ENCODE results near the gene MYOZ3. TPM values are rescaled to one million over a fixed set of nuclear protein-coding genes. Genes with fewer than 3 reads are reported as not detected.

The MYOZ3 gene
- total RNA-seq, 1 donor from 2014 or later, result 6.1 TPM

DNA sequence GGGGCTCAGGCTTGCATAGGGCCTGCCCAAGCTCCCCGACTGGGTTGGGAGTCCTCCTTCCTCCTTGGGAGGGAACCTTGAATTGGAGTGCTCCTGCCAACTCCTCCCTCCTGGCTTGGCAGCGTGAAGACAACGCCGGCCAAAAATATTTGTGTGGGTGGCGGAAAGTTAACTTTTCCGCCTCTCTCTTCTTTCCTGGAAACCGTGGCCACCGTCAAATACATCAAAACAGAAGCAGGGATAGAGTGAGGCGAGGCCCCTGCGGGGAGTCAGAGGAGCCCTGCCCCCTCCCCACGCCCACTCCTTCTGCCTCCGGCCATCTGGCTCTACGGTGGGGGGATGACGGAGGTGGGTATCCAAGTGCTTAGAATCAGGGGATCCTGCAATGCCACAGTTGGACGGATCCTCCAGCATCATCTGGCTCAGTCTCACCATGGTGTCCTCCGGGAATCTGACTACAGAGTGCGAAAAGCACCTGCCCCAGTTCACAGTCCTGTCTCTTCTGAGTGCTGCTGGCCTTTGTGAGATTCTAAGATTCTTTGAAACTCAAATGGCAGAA lies 45.8 kb upstream of the MYOZ3 start:
- Mint-ChIP-seq H3K27ac (no peak overlapping the region), H3K27me3 (peaks cover 5% of the 10 kb centered on the region), H3K9me3 (no peaks in the 10 kb centered on the region), H3K4me3 (no peak overlapping the region), H3K36me3 (peaks cover under 1% of the 10 kb centered on the region), H3K4me1 (ENCODE audit: unreplicated experiment) (peaks cover 57% of the 10 kb centered on the region)
- no peak for DNase-seq (ENCODE audit: extremely low spot score, unreplicated experiment)
- TF ChIP-seq, protein P1, sequence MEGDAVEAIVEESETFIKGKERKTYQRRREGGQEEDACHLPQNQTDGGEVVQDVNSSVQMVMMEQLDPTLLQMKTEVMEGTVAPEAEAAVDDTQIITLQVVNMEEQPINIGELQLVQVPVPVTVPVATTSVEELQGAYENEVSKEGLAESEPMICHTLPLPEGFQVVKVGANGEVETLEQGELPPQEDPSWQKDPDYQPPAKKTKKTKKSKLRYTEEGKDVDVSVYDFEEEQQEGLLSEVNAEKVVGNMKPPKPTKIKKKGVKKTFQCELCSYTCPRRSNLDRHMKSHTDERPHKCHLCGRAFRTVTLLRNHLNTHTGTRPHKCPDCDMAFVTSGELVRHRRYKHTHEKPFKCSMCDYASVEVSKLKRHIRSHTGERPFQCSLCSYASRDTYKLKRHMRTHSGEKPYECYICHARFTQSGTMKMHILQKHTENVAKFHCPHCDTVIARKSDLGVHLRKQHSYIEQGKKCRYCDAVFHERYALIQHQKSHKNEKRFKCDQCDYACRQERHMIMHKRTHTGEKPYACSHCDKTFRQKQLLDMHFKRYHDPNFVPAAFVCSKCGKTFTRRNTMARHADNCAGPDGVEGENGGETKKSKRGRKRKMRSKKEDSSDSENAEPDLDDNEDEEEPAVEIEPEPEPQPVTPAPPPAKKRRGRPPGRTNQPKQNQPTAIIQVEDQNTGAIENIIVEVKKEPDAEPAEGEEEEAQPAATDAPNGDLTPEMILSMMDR (conservative IDR thresholded peaks at IDR 0.05), result no peak

DNA sequence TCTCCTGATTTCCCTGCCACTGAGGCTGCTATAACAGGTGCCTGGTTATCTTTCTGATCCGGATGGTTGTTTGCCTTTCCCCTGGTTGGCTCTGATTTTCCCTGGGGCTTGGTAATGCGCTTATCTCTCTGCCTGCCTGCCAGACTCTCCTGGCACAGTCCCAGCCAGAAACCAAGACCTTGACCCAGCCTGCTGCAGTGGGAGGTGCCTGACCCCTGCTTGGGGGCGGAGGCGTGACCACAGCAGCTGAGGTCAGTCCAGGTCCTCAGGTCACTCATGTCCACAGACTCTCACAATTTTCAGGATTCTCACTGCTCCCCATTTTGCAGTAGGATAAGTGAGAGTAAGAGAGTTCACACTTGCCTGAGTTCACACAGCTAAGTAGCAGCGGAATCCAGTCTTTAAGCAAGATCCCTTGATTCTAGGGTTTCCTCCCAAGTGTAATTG lies 45.0 kb upstream of the MYOZ3 start:
- Mint-ChIP-seq H3K4me1 (ENCODE audit: unreplicated experiment) (peaks cover 54% of the 10 kb centered on the region), H3K36me3 (peaks cover 4% of the 10 kb centered on the region), H3K27ac (peak overlapping the region; percentile 11), H3K27me3 (peaks cover 5% of the 10 kb centered on the region), H3K4me3 (peak overlapping the region; percentile 26), H3K9me3 (no peaks in the 10 kb centered on the region)
- no peak for DNase-seq (ENCODE audit: extremely low spot score, unreplicated experiment)
- TF ChIP-seq, protein P1 (conservative IDR thresholded peaks at IDR 0.05), result no peak

DNA sequence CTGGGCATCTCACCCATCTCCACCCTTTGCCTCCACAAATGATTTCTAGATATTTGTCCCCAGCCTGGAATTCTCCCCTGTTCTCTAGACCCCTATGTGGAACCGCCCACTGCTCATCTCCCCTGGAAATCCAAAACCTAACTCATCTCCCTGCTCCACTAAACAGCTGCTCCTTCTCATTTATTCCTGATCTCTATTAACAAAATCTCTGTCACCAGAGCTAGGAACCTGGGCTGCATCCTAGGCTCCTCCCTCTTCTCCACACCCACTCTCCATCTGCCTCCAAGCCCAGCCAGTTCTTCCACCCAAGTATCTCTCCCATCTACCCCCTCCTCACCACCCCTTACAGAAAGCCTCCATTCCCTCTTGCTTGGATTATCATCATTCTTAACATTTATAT lies 44.5 kb upstream of the MYOZ3 start:
- DNase-seq (ENCODE audit: extremely low spot score, unreplicated experiment), result no peak
- H3K27ac Mint-ChIP-seq, result peak overlapping the region; percentile 11
- H3K9me3 Mint-ChIP-seq, result no peaks in the 10 kb centered on the region
- peaks cover 52% of the 10 kb centered on the region for H3K4me1 Mint-ChIP-seq (ENCODE audit: unreplicated experiment)
- H3K4me3 Mint-ChIP-seq, result peak overlapping the region; percentile 26
- TF ChIP-seq, protein P1 (conservative IDR thresholded peaks at IDR 0.05), result no peak
- H3K27me3 Mint-ChIP-seq, result peaks cover 5% of the 10 kb centered on the region
- peaks cover 4% of the 10 kb centered on the region for H3K36me3 Mint-ChIP-seq

DNA sequence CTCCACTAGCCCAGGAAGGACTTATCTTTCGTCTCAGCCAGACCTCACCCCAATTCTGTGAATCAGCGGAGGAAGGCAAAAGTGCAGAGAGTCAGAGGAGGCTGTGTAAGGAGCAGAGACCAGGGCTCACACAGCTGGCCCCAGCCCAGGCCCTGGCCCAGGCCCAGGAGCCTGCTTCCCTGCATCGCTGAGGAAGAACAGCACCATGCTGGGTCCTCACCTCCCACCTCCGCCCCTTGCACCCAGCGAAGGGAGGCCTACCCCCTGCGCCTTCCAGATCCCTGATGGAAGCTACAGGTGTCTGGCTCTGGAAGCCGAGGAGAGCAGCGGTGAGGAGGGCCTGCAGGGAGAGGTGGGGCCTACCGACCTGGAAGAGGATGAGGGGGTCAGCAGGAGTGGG lies 42.9 kb upstream of the MYOZ3 start:
- H3K4me1 Mint-ChIP-seq (ENCODE audit: unreplicated experiment), result peaks cover 57% of the 10 kb centered on the region
- peaks cover 4% of the 10 kb centered on the region for H3K36me3 Mint-ChIP-seq
- no peak for DNase-seq (ENCODE audit: extremely low spot score, unreplicated experiment)
- no peaks in the 10 kb centered on the region for H3K9me3 Mint-ChIP-seq
- TF ChIP-seq, protein P1 (conservative IDR thresholded peaks at IDR 0.05), result no peak
- H3K27ac Mint-ChIP-seq, result no peak overlapping the region
- peaks cover 10% of the 10 kb centered on the region for H3K27me3 Mint-ChIP-seq
- no peak overlapping the region for H3K4me3 Mint-ChIP-seq

DNA sequence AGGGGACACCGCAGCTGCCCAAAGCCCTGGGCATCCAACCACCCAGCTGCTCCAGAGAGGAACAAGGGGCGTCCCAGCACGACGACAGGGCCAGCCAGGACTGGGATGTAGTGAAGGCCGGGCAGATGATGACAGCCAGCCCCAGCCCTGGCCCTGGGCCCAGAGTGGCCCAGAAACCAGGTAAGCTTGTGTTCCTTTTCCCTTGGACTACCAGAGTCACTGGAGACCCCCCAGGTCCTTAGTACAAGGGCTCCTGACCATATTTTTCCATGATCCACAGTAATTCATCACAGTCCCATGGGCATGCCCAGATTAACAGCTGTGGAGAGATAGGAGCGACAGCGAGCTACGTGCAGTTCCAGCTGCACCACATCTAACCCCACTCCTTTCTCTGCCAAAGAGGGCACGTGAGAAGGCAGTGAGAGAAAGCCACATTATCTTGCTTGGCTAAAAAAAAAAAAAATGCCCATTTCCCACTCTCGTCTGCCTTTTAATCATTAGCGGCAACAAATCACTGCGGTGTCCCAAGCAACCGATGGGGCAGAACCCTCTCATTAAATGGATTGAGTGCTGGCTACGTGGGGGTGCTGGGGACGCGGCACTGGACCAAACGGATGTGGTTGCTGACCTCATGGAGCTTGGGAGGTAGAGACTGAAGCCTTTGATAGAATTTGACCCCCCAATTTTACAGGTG lies 42.3 kb upstream of the MYOZ3 start:
- no peak for DNase-seq (ENCODE audit: extremely low spot score, unreplicated experiment)
- Mint-ChIP-seq H3K27ac (no peak overlapping the region), H3K27me3 (peaks cover 12% of the 10 kb centered on the region), H3K4me1 (ENCODE audit: unreplicated experiment) (peaks cover 56% of the 10 kb centered on the region), H3K4me3 (no peak overlapping the region), H3K36me3 (peaks cover 4% of the 10 kb centered on the region), H3K9me3 (no peaks in the 10 kb centered on the region)
- TF ChIP-seq, protein P1 (conservative IDR thresholded peaks at IDR 0.05), result no peak

Measured in type B pancreatic cell (in vitro differentiated cells).